ENCODE measurements around the gene PTDSS2.

The PTDSS2 gene

GRCh38 chr11:494761-495536 is 44.9 kb downstream of the PTDSS2 start:
- no peak for DNase-seq

GRCh38 chr11:495537-495931 is 45.5 kb downstream of the PTDSS2 start:
- no peak for DNase-seq

GRCh38 chr11:496834-497564 is 46.9 kb downstream of the PTDSS2 start:
- DNase-seq = no peak

GRCh38 chr11:497565-498296 is 47.7 kb downstream of the PTDSS2 start:
- no peak for DNase-seq

GRCh38 chr11:498297-499181 is 48.5 kb downstream of the PTDSS2 start:
- no peak for DNase-seq

GRCh38 chr11:499201-500076 is 49.4 kb downstream of the PTDSS2 start:
- no peak for DNase-seq

- no peak for DNase-seq
Observed at GRCh38 chr11:501001-501682, 51.1 kb downstream of the PTDSS2 start.

- no peak for DNase-seq
Observed at GRCh38 chr11:501683-502287, 51.7 kb downstream of the PTDSS2 start.

- DNase-seq = no peak
Observed at GRCh38 chr11:502288-503178, 52.5 kb downstream of the PTDSS2 start.

- no peak for DNase-seq
Observed at GRCh38 chr11:503179-503981, 53.3 kb downstream of the PTDSS2 start.

- DNase-seq = no peak
Observed at GRCh38 chr11:504053-504993, 54.2 kb downstream of the PTDSS2 start.

- no peak for DNase-seq
Observed at GRCh38 chr11:504994-505344, 54.9 kb downstream of the PTDSS2 start.

GRCh38 chr11:506238-506994 is 56.3 kb downstream of the PTDSS2 start:
- peak; percentile 93 for DNase-seq

- DNase-seq = peak; percentile 79
Observed at GRCh38 chr11:506995-507726, 57.1 kb downstream of the PTDSS2 start, which contains the start of gene RNH1. Gene RNH1, minus strand, starts transcription at chr11:507242. Its CDS starts 5,080 bp downstream, at chr11:502162.

GRCh38 chr11:507727-508515 is 57.8 kb downstream of the PTDSS2 start:
- no peak for DNase-seq
